HG03280 (cell line): ENCODE measurements around the gene PRR23A.

Experiments
- ATAC-seq: cut with Tn5 transposase; IDR thresholded peaks from one replicate; pipeline ENCODE4 v1.9.1; 2021; ENCODE audit warnings: mild to moderate bottlenecking, moderate library complexity; ENCODE audit not compliant: unreplicated experiment

The PRR23A gene

GRCh38 chr3:138974462-138974861 is 31.6 kb downstream of the PRR23A start:
- ATAC-seq = no peak

DNA sequence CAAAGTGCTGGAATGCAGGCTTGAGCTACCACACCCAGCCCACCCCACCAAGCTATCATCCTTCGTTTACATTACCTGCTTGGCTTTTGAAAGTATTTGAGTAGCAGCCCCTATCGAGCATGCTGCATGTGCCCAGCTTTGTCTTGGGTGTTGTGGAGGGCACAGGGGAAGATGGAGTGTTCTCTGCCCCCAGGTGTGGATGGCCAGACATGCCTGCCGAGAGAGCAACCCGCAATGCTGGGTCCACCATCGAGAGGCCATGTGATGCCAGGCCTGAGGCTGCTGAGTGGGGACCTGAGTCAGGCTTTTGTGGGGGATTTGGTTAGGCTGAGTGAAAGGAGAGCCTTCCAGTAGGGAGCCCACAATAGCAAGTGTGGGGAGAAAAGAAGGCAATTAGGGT is 33.1 kb downstream of the PRR23A start:
- no peak for ATAC-seq

DNA sequence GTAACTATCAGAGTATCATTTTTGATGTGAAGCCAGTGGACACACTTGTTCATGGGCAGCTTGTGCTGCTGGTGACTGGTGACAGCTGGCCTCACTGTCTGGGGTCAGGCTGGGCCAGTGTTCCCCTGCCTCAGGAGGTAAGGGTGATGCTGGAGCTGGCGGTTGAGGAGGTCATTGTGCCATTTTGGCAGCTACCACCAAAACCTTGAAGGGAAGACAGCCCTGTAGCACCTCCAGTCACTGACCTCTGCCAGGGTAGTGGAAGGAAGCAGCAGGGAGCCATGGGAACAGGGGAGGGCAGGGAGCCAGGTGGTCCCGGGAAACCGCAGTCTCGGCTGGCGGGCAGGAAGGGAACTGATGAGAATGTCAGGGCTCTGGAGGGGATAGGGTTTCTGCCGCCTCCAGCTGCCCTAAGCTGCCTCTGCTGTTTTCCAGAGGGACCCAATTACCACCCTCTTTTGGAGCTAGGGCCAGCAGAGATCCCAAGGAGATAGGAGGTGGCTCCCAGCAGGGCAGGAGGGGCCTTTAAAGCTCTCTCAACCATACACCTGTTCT is 34.2 kb downstream of the PRR23A start:
- no peak for ATAC-seq

DNA sequence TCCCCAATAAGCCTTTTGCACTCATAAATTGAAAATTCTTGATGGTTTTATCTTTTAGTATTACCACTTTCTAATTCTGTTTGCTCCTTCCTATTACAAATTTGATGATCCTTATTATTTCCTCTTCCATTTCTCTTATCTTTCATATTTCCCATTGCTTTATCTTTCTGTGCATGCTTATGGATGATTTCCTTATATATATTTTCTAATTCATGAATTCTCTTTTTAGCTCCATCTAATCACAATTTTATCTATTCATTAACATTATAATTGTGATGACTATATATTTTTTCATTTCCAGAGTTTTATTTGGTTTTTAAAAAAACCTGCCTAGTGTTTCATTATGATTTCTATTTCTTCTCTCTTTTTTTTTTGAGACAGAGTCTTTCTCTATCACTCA is 41.1 kb downstream of the PRR23A start:
- no peak for ATAC-seq

DNA sequence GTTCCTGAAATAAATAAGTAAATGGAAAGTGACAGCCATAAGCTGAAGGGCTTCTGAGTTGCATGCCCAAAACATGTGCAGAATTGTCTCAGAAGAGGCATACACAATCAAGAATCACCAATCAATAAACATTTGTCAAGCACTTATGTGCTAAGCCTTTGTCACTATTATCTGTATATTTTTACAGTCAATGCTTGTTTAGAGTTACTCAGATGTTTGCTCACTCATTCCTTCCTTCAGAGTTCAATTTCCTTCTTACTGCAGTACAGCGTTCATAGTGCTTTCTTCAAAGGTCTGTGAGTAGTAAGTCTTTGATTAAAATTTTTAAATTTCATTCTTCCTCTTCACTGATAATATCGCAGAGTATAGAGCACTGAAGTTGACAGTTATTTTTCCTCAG is 41.8 kb downstream of the PRR23A start:
- no peak for ATAC-seq

DNA sequence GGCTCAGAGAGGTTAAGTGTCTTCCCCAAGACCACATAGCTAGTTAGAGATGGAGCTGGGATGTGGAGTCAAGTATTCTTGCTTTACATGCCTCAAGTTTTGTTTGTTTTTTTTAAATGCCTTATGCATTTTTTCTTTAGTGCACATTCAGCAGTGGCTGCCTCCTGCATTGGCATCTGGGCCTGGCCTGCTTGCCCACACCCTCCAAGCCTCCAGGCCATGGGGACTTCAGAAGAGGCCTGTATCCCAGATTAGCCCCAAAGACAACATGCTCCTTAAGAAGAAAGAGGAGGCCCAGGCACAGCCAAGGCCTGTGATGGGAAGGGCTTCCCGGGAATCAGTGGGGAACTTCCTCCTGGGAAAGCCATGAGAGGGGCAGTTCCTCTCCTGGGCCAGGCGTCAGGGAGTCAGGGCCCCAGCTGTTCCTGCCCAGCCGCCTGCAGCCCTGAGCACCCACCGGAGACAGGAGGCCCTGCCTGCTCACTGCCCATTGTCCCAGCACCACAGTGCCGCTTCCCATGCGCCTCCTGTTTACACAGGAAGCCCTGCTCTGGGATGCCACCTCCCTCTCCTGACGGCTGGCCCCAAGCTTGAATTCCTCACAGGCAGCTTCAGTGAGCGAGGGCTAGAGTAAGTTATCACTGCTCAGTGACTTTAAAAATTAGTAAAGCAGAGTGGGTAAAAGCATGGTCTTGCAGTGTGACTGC is 43.1 kb downstream of the PRR23A start:
- ATAC-seq = no peak

- ATAC-seq = no peak
These were observed 45.6 kb downstream of the PRR23A start for GRCh38 chr3:138960417-138960852.
